ENCODE results near the gene HES7.

- TF ChIP-seq POLR2A (IDR thresholded peaks at IDR 0.05) (no peak), CTCF (IDR thresholded peaks at IDR 0.05) (no peak)
These were observed 29.1 kb upstream of the HES7 start for GRCh38 chr17:8153031-8153451.

Data from ovary (tissue), 3 donors.